ENCODE results near the gene MRM2.

DNA sequence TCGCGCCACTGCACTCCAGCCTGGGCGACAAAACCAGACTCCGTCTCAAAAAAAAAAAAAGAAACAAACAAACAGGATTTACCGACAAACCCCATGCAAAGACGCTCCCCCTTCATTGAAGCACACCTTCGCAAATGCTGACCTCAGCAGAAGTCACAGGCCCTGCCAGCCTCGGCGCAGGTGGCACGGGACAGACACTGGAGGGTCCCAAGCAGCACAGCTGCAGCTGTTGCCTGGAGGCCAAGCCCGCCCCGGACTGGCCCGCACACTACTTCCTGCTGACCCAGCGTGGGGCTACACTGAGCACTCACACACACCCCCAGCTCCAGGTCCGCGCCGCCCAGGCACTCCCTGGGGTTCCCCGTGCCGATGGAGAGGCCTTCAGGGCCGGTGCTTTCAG lies 41.1 kb upstream of the MRM2 start:
- TF ChIP-seq, protein P1, sequence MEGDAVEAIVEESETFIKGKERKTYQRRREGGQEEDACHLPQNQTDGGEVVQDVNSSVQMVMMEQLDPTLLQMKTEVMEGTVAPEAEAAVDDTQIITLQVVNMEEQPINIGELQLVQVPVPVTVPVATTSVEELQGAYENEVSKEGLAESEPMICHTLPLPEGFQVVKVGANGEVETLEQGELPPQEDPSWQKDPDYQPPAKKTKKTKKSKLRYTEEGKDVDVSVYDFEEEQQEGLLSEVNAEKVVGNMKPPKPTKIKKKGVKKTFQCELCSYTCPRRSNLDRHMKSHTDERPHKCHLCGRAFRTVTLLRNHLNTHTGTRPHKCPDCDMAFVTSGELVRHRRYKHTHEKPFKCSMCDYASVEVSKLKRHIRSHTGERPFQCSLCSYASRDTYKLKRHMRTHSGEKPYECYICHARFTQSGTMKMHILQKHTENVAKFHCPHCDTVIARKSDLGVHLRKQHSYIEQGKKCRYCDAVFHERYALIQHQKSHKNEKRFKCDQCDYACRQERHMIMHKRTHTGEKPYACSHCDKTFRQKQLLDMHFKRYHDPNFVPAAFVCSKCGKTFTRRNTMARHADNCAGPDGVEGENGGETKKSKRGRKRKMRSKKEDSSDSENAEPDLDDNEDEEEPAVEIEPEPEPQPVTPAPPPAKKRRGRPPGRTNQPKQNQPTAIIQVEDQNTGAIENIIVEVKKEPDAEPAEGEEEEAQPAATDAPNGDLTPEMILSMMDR (IDR thresholded peaks at IDR 0.05; ENCODE audit: poor library complexity, severe bottlenecking): no peak
- TF ChIP-seq, protein P2, sequence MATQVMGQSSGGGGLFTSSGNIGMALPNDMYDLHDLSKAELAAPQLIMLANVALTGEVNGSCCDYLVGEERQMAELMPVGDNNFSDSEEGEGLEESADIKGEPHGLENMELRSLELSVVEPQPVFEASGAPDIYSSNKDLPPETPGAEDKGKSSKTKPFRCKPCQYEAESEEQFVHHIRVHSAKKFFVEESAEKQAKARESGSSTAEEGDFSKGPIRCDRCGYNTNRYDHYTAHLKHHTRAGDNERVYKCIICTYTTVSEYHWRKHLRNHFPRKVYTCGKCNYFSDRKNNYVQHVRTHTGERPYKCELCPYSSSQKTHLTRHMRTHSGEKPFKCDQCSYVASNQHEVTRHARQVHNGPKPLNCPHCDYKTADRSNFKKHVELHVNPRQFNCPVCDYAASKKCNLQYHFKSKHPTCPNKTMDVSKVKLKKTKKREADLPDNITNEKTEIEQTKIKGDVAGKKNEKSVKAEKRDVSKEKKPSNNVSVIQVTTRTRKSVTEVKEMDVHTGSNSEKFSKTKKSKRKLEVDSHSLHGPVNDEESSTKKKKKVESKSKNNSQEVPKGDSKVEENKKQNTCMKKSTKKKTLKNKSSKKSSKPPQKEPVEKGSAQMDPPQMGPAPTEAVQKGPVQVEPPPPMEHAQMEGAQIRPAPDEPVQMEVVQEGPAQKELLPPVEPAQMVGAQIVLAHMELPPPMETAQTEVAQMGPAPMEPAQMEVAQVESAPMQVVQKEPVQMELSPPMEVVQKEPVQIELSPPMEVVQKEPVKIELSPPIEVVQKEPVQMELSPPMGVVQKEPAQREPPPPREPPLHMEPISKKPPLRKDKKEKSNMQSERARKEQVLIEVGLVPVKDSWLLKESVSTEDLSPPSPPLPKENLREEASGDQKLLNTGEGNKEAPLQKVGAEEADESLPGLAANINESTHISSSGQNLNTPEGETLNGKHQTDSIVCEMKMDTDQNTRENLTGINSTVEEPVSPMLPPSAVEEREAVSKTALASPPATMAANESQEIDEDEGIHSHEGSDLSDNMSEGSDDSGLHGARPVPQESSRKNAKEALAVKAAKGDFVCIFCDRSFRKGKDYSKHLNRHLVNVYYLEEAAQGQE (IDR thresholded peaks at IDR 0.05; ENCODE audit: borderline replicate concordance): no peak
- no peak for TF ChIP-seq POLR2AphosphoS5 (IDR thresholded peaks at IDR 0.05)
- no peak for TF ChIP-seq EZH2 (IDR thresholded peaks at IDR 0.05; ENCODE audit: borderline replicate concordance, insufficient read depth, low read length, poor library complexity, severe bottlenecking)
- TF ChIP-seq MXI1 (conservative IDR thresholded peaks at IDR 0.05; ENCODE audit: poor library complexity, severe bottlenecking): no peak
- no peak for TF ChIP-seq EP300 (conservative IDR thresholded peaks at IDR 0.05; ENCODE audit: poor library complexity, severe bottlenecking)
